ENCODE data around the gene OR51T1.
"Not testable (repeated sequence)": the region's sequence is repeated elsewhere in the genome, so short reads cannot be mapped to it uniquely, and the experiment has no call there.

The OR51T1 gene

GRCh38 chr11:4881860-4882500 is at the start of gene OR51T1:
Gene OR51T1 (plus strand): TSS chr11:4881900. CDS start chr11:4881900, 0 bp downstream.
- no peak for DNase-seq (ENCODE audit: extremely low read depth in 1 of 2, low read depth in 1 of 2)

- DNase-seq (ENCODE audit: extremely low read depth in 1 of 2, low read depth in 1 of 2), result no peak
These were observed 41.7 kb upstream of the OR51T1 start for GRCh38 chr11:4839851-4840549.

- DNase-seq (ENCODE audit: extremely low read depth in 1 of 2, low read depth in 1 of 2), result no peak
These were observed 32.7 kb upstream of the OR51T1 start, which contains the start of gene OR51S1 for GRCh38 chr11:4848908-4849532. Gene OR51S1 (minus strand): TSS chr11:4849208. CDS start chr11:4849208, 0 bp downstream.

GRCh38 chr11:4851033-4851432 is 30.7 kb upstream of the OR51T1 start:
- no peak for DNase-seq (ENCODE audit: extremely low read depth in 1 of 2, low read depth in 1 of 2)

- DNase-seq (ENCODE audit: extremely low read depth in 1 of 2, low read depth in 1 of 2), result not testable (repeated sequence)
These were observed 27.4 kb upstream of the OR51T1 start for GRCh38 chr11:4854286-4854685.

- DNase-seq (ENCODE audit: extremely low read depth in 1 of 2, low read depth in 1 of 2), result no peak
These were observed 19.1 kb upstream of the OR51T1 start for GRCh38 chr11:4862447-4863236.

- DNase-seq (ENCODE audit: extremely low read depth in 1 of 2, low read depth in 1 of 2), result no peak
These were observed 17.8 kb upstream of the OR51T1 start for GRCh38 chr11:4863876-4864275.

GRCh38 chr11:4865855-4866254 is 15.8 kb upstream of the OR51T1 start:
- DNase-seq (ENCODE audit: extremely low read depth in 1 of 2, low read depth in 1 of 2), result no peak

GRCh38 chr11:4881188-4881587 is 512 bp upstream of the OR51T1 start:
- DNase-seq (ENCODE audit: extremely low read depth in 1 of 2, low read depth in 1 of 2), result no peak

GRCh38 chr11:4882543-4882942 is 843 bp downstream of the OR51T1 start:
- no peak for DNase-seq (ENCODE audit: extremely low read depth in 1 of 2, low read depth in 1 of 2)

GRCh38 chr11:4884361-4884760 is 2.7 kb downstream of the OR51T1 start:
- no peak for DNase-seq (ENCODE audit: extremely low read depth in 1 of 2, low read depth in 1 of 2)

GRCh38 chr11:4886186-4886585 is 4.5 kb downstream of the OR51T1 start:
- DNase-seq (ENCODE audit: extremely low read depth in 1 of 2, low read depth in 1 of 2), result no peak

- DNase-seq (ENCODE audit: extremely low read depth in 1 of 2, low read depth in 1 of 2), result no peak
These were observed 5.9 kb downstream of the OR51T1 start for GRCh38 chr11:4887591-4887990.

- no peak for DNase-seq (ENCODE audit: extremely low read depth in 1 of 2, low read depth in 1 of 2)
These were observed 8.6 kb downstream of the OR51T1 start for GRCh38 chr11:4890279-4890678.

- DNase-seq (ENCODE audit: extremely low read depth in 1 of 2, low read depth in 1 of 2), result no peak
These were observed 10.4 kb downstream of the OR51T1 start for GRCh38 chr11:4891996-4892640.

GRCh38 chr11:4903484-4903883 is 21.8 kb downstream of the OR51T1 start, which contains the start of gene OR51A7:
Gene OR51A7 (plus strand): TSS chr11:4903783. CDS start chr11:4907370, 3,587 bp downstream.
- no peak for DNase-seq (ENCODE audit: extremely low read depth in 1 of 2, low read depth in 1 of 2)

GRCh38 chr11:4916581-4916980 is 34.9 kb downstream of the OR51T1 start:
- no peak for DNase-seq (ENCODE audit: extremely low read depth in 1 of 2, low read depth in 1 of 2)

GRCh38 chr11:4919250-4919649 is 37.5 kb downstream of the OR51T1 start, which contains the start of gene OR51G2:
Gene OR51G2 (minus strand): TSS chr11:4919350. CDS start chr11:4915663, 3,687 bp downstream.
- no peak for DNase-seq (ENCODE audit: extremely low read depth in 1 of 2, low read depth in 1 of 2)

- no peak for DNase-seq (ENCODE audit: extremely low read depth in 1 of 2, low read depth in 1 of 2)
These were observed 40.1 kb downstream of the OR51T1 start for GRCh38 chr11:4921796-4922195.

GRCh38 chr11:4922304-4922703 is 40.6 kb downstream of the OR51T1 start:
- no peak for DNase-seq (ENCODE audit: extremely low read depth in 1 of 2, low read depth in 1 of 2)
